Fibroblast of skin of left quadriceps (primary cell): ENCODE data around the gene CORO2B.

Experiments
- DNase-seq, 2 experiments: peaks; one replicate each; pipeline ENCODE4 v3.0.0-alpha.2; 2013; ENCODE audit warnings: low read depth in 2 of 2

CORO2B gene, protein sequence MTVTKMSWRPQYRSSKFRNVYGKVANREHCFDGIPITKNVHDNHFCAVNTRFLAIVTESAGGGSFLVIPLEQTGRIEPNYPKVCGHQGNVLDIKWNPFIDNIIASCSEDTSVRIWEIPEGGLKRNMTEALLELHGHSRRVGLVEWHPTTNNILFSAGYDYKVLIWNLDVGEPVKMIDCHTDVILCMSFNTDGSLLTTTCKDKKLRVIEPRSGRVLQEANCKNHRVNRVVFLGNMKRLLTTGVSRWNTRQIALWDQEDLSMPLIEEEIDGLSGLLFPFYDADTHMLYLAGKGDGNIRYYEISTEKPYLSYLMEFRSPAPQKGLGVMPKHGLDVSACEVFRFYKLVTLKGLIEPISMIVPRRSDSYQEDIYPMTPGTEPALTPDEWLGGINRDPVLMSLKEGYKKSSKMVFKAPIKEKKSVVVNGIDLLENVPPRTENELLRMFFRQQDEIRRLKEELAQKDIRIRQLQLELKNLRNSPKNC

DNA sequence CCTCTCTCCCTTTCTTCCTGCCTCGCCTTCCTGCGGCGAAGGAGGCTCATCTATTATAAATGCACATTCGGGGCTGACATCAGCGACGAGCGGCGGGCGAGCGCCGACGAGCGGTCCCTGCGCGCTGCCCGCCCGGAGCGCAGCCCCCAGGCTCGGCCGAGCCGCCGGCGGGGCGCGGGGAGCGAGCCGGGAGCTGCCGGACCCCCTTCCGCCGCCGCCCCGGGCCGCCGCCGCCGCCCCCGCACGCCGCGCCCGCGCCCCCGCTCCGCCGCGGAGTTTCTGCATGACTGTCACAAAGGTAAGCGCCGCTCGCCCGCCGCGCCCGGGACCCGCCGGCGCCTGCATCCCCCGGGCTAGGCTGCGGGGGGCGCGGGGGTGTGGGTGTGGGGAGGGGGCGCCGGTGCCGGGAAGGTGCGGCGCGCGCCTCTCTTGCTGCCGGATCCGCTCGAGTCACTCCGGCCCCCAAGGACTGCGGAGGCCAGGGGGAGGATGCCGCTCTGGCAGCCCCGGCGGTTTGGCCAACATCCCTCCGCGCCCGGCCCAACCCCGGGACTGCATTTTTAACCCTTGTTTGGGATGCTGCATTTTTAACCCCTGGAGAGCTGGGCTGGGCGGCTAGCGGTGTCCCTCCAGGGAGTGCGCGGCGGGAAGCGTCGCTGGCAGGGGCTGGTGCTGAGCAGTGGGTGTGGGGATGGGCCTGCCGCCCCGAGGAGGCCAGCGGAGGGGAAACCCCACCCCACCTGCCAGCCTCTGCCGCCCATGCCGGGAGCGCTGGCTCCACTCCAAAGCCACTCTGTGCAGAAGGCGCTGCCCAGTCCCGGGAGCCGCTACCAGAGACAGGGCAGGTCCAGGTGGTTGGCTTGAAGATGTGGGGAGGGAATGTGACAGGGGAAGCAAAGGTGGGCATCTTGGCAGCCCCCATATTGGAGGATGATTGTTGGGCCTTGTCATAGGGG, at the start of gene CORO2B:
CORO2B (plus strand) TSS at position 14 of the 956 bp plus-strand sequence; CDS start at position 284, 270 bp downstream.
- DNase-seq: no peak

DNA sequence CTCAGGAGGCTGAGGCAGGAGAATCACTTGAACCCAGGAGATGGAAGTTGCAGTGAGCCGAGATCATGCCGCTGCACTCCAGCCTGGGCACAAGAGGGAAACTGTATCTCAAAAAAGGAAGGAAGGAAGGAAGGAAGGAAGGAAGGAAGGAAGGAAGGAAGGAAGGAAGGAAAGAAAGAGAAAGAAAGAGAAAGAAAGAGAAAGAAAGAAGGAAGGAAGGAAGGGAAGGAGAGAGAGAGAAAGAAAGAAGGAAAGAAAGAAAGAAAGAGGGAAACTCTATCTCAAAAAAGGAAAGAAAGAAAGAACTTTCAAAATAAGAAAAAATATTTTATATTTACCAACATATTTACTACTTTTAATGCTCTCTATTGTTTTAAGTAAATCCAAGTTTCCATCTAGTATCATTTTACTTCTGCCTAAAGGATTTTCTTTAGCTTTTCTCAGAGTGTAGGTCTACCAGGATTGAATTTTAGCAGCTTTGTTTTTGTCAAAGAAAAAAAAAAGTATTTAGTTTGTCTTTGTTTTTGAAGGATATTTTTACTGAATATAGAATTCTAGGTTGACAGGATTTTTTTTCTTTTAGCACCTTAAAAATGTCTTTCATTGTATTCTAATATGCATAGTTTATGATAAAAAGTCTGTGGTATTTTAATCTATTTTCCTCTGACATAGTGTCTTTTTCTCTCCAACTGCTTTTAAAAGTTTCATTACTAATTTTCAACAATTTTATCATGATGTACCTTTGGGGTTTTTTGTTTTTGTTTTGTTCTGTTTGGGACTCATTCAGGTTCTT, 47.2 kb upstream of the CORO2B start:
- no peak for DNase-seq

DNA sequence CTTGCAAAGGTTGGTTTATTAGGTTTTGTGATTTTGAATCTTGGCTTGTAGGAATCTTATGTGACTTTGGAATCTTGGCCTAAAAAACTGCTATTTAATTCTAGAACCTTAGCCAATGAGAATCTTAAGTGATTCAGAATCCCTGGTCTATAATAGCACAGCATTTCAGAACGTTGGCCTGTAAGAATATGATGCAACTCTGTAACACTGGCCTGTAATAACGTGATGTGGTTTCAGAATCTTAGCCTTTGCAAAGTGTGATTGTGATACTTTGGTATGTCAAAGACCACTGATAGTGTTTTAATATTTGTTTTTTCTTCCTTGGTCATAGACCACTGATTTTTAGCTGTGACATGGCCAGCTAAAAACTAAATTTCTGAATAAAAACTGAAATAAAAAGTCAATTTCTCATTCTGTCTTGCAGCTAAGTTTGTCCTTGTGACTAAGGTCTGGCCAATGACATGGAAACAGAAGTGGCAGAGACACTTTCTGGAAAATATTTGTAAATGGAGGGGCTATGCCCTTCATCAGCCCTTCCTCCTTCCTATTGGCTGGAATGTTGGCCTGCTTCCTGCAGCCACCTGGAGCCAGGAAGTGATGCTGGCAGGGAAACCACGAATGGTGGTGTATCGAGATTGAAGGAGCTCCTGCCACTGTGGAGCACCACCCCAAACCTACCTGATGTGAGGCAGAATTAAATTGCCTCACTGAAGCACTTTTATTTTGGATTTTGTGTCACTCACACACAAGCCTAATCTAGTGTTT, 42.3 kb upstream of the CORO2B start:
- DNase-seq: peak; percentile 96 to 97

DNA sequence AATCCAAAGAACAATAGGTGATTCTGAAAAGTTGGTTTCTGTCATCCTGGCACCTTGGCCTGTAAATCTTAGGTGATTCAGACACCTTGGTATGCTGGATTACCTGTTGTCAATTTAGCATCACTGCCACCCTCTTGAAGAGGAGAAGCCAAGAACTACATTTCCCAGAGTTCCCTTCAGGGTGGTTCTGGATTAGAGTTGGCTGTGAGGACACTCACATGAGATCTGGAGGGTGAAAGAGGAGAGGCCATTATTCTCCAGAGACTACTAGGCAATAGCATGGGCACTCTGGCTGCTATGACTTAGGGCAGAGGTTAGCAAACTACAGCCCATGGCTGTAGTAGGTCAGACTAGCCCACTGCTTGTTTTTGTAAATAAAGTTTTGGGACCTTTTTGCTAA, 41.7 kb upstream of the CORO2B start:
- no peak for DNase-seq

DNA sequence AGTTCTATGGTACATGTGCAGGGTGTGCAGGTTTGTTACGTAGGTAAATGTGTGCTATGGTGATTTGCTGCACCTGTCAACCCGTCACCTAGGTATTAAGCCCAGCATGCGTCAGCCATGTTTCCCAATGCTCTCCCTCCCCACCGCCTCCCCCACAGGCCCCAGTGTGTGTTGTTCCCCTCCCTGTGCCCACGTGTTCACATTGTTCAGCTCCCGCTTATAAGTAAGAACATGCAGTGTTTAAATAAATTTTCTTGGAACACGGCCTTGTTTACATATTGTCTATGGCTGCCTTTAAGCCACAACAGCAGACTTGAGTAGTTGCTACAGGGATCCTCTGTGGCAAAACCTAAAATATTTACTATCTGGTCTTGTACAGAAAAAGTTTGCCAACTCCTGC, 41.3 kb upstream of the CORO2B start:
- DNase-seq: no peak

DNA sequence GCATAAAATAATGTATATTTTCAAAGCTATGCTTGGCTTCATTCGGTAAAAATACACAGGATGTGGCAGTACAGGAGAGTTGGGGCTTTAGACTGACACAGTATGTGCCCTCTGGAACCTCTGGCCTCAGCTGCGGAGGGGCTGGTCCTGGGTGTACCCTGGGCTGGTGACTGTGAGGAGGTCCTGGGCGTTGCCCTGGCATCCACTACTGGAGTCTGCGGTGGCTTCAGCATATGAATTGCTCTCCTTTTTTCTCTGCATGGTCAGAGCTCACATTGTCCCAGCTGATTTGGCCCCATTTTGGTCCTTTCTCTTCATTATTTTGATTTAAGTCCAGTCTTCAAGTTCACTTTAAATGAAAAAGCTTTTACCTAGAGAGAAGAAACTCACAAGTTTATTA, 40.5 kb upstream of the CORO2B start:
- no peak for DNase-seq

DNA sequence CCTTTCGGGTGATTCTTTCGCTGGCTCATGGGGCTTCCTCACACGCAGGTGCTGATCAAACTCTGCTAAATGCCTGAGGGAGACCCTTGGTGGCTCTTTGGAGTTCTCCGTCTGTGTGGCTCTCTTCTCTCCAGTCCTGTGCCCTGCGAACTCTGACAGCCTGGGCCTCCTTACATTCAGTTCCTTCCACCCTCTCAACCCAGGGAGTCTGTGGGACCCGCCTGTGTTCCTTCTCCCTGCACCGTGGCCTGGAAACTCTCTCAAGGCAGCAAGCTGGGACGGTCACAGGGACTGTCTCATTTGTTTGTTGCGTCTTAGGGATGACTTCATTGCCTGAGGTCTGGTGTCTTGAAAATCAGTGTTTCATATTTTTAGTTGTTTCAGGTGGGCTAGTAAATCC, 37.0 kb upstream of the CORO2B start:
- DNase-seq: no peak

DNA sequence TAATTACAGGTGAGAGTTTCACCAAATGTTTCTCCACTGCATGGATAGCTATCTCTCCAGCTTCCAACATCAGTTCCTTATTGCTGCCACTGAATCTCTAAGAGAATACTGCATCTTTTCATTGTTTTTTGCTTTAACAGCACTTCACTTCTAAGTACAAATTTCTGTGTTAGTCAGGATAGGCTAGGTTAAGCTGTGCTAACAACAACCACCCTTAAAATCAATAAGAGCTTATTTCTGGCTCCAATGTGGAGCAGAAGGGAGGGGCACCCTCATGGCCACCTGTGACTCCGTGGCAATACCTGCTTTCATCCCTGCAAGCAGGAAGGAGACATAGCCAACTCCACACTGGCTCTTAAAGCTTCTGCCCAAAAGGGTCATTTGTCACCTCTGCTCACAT, 36.4 kb upstream of the CORO2B start:
- no peak for DNase-seq

DNA sequence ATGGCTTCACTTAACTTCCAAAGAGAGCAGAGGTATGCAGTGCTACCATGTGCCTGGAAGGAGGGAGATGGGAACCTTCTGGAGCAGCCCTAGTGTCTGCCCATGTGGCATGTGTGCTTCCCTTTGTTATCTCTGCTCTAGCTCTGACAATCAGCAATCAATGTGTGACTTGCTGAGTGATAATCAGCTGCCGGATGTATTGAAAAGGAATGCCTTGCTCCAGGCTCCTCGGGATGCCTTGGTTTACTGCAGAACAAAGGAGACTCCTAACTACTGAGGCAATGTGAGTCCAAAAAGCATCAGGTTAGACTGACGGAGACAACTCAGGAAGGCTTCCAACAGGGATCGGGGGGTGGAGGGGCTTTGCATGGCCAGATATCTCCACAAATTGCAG, 36.0 kb upstream of the CORO2B start:
- DNase-seq: no peak

DNA sequence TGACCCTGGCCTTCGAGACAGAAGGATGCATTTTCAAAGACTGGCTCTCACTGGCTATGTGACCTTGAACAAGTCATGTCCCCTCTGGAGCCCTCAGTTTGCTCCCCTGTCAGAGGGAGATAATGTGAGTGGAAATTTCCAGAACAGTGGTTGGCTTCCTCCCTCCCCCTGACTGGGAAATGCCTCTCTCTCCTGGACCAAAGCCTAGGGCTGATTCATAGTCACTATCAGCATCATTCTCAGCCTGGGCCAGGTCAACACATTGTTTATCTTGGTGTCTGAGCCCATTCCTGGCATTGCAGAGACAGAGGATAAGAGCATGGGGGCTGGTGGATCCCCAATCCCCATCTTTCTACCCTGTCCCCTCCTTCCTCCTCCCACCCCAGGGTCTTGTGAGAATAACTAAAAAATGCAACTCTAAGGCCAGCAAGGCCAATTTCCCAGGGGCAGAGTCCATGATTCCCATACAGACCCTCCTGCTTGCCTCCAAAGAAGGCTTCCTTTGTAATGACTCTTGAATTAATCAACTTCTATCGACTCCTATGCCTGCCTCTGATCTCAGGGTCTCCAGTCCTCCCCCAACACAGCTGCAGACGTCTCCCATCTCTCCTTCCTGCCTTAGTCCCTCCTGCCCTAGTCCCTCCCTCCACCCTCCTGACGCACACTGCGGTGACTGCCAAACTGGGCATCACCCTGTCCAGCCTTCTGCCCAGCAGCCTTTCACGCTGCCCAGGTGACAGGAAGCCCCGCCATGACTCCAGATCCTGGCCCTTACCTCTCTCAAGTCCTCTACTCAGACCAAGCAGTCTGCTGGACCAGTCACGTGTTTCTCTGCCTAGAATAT, 35.4 kb upstream of the CORO2B start:
- peak; percentile 89 to 90 for DNase-seq

DNA sequence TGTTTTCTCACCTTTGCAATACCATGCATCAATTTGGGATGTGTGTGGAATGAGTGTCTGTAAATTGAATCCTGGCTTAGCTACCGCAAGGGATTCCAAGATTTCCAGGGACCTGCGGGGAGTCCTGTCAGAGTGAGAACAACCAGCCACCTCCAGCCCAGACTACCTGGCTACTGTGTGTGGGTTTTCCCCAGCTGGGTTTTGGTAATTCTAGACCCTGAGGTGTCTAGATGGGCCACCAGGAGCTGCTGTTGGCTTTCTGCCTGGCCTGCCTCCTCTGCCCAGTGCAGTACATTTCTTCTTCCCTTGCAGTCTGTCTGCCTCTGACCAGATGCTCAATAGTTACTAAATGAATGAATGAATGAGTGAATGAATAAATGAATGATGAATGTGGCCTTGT, 32.5 kb upstream of the CORO2B start:
- no peak for DNase-seq

DNA sequence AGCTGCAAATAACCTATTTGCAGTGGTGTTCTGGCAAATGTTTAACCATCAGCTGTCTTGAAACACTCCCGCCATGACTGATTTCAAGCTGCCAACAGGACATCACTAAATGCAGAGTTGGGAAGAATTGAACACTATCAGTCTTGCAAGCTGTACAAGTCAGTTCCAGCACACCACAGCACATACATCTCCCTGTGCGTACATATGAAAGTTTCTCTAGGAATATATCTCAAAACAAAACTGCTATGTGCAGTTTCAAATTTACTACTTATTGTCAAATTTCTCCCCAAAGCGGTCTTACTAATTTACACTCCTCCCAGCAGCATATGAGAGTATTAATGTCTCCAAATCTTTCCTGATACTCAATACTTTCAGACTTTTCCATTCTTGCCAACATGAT, 30.4 kb upstream of the CORO2B start:
- DNase-seq: no peak

DNA sequence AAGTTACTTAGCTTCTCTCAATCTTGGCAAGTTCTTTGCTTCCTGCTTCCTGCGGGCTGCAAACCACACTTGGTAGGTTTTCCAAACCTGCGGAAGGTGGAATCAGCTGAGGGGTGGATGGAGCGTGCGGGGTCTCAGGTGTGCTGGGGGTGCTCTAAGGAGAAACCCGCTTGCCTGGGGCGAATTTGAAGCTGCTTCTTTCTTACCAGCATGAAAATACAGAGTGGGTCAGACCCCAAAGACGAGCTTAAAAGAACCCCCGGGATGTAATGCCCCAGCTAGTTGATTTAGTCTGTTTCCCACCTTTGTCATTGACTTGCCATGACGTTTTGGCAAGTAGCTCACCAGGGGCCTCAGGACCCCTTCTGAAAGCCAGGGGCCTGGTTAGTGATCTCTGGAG, 28.8 kb upstream of the CORO2B start:
- DNase-seq: no peak

DNA sequence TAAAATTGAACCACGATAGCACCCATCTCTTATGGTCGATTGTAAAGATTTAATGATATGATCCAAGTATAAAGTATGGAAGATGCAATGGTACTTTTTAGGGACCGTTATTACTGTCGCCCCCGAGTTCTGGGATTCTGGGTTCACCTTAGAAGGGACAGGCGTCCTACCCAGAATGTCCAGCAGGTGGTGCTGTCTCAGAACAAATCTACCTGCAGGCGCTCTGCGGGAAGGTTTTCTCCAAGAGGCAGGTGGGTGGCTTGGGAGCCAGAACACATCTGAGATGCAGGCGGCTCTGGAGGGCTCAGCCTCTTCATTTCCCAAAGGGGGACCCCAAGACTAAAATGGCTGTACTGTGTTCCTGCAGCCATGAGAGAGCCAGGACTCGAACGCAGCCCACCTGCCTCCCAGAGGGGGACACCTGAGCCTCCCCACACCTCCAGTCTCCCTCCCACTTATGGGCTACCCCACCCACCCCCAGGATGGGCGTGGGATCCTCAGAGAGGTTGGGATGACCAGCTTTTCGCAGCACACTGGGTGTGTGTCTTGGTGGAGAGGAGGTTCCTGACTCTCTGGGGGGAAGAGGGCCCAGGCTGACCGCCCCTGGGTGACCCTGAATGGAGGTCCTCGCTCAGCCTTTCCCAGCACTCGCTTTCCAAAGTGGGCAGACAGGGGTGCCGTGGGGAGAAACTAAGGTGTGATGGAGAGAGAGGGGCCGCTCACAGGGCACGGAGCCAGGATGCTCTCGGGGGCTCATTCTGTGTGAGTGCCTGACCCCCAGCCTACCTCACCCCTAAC, 28.1 kb upstream of the CORO2B start:
- DNase-seq: no peak

DNA sequence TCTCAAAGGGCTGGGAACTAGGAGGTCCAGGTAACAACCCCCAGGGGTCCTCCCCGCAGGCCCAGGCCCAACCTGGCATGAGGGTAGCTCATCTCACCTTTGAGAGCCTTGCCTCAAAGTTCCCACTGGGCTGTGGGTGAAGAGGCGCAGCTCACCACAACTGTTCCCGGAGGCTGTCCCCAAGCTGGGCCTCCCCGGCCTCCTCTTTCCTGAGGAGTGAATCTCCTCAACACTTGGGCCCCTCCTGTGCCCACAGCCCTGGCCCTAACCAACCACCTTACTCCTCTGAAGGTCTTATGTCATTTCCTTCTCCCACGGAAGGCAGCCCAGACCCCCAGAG, 27.5 kb upstream of the CORO2B start:
- DNase-seq: no peak

DNA sequence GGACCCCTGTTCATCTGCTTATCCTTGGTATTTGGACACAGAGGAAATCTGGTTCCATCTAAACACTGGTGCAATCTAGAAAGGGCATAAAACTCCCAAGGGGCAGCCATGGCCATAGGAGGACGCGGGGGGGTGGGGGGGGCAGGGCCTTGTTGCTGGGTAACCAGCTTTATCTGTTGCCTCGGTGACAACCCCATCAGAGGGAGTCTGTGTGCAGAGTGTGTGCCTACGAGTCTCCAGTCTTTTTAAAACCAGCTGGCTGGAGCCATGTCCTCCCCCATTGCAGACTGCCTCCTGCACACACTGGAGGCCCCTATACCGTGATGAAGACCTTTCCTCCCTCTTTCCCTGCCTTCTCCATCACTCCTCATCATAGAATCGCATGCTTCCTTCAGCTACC, 26.4 kb upstream of the CORO2B start:
- DNase-seq: no peak

DNA sequence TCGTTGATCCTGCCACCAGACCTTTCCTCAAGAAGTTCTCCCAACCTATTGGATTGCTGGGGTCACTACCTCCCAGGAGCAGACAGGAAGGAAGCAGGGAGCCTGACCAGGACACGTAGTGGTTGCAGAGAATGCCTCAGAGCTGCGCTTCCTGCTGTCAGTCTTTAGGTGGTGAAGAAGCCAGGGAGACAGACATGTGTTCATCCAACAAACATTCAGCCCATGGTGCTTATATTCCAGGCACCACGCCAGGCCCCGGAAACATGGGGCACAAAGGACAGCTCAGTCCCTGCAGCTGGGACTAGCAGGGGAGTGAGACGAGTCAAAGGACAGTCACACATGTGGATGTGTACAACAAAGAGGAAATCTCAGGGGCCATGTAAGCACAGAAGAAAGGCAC, 26.0 kb upstream of the CORO2B start:
- DNase-seq: no peak

DNA sequence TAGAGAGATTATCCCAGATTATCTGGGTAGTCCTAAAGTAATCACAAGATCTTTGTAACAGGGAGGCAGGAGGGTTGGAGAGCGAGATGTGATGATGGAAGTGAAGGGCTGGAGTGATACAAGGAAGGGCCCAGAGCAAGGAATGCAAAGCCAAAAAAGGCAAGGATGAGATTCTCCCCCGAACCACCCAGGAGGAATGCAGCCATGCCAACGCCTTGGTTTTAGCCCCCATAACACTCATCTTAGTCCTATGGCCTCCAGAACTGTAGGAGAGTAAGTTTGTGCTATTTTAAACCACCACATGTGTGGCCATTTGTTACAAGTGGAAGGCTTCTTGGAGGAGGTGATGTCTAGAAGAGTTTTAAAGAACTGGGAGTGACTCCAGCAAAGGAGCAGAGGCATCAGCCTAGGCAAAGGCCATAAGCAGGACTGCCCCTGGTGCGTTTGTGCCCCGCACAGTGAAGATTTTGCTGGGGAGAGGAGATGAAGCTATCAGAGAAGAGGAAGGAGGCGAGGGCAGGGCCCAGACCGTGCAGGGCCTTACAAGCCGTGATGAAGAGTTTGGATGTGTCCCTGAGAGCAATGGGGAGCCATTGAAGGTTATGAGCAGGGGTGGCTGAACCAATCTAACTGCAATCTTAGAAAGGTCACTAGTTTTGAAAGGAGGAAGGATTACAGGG, 25.3 kb upstream of the CORO2B start:
- no peak for DNase-seq
